NB4 (cell line): ENCODE measurements around the gene SLC7A5.

Experiments used
- DNase-seq: peaks from one replicate; pipeline ENCODE4 v3.0.0; 2010; ENCODE audit warnings: low read depth
- H3K4me3 ChIP-seq: one replicate; pipeline ENCODE4 v1.5.1; 2011; ENCODE audit warnings: mild to moderate bottlenecking, low read depth, low read length, moderate library complexity
- CTCF ChIP-seq: IDR thresholded peaks from one replicate; pipeline ENCODE4 v1.5.1; 2012; ENCODE audit warnings: low read depth, low read length
- MAX ChIP-seq: IDR thresholded peaks from 2 replicates; pipeline ENCODE4 v1.6.1; 2011; ENCODE audit warnings: low read depth, low read length
- MYC ChIP-seq: IDR thresholded peaks from 2 replicates; pipeline ENCODE4 v1.6.1; 2011; ENCODE audit warnings: low read depth, low read length
- POLR2A ChIP-seq: IDR thresholded peaks from 2 replicates; pipeline ENCODE4 v1.6.1; 2011; ENCODE audit warnings: mild to moderate bottlenecking; ENCODE audit not compliant: insufficient read length; ENCODE audit errors: extremely low read depth

Gene SLC7A5

GRCh38 chr16:87784812-87785211 is 84.5 kb downstream of the SLC7A5 start:
- TF ChIP-seq POLR2A (no peak), MAX (no peak), CTCF (no peak), MYC (no peak)
- no peak overlapping the region for H3K4me3 ChIP-seq
- DNase-seq = no peak

DNA sequence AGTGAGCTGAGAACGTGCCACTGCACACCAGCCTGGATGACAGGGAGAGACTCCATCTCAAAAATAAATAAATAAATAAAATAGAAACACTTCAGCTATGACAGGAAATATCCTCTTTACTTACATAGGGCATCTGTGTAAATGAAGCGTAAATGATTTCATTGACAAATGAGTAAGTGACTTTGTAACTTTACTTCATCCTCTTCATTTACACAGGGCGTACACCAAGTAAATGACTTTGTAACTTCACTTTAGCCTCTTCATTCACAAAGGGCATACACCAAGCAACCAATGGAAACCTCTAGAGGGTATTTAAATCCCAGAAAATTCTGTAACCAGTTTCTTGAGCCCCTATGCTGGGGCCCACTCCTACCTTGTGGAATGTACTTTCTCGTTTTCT is 87.3 kb downstream of the SLC7A5 start:
- H3K4me3 ChIP-seq = no peak overlapping the region
- TF ChIP-seq MYC = no peak
- TF ChIP-seq MAX = no peak
- no peak for TF ChIP-seq POLR2A
- no peak for TF ChIP-seq CTCF
- DNase-seq = no peak

DNA sequence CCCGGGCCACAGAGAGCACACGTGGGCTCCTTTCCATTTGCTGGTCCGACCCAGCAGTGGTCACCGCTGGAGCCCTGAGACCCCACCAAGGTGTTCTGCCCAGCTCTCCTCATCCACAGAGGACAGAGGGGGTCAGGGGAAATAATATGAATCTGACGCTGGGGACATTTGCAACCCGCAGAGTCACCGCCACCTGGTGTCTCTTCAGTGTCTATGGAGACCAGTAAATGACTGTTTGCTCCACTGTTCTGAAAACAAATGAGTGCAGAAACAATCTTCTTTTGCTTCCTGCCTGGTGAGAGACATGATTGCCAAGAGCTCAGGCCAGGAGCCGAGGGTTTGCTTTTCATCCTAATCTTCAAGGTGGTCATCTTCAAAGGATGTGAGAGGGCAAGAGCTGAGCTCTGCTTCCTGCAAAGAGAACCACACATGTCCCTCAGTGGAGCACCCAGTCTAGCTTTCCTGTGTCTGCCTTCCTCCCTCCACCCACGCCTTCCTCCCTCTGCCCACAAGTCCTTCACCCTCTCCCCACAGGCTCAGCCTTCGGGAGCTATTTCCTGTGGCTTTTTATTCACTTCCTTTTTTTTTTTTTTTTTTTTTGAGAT is 88.8 kb downstream of the SLC7A5 start:
- TF ChIP-seq POLR2A (no peak), MYC (peak; percentile 75; the same call in 1 of the 2 replicates), MAX (peak; percentile 80), CTCF (peak; percentile 19)
- peak; percentile 100 for DNase-seq
- peak overlapping the region; percentile 12 for H3K4me3 ChIP-seq
